ENCODE results near the gene CYGB.
A peak's percentile ranks its signal among the peaks of the same experiment; 100 is the strongest.

Gene CYGB

GRCh38 chr17:76550712-76551615, 13.5 kb upstream of the CYGB start:
- DNase-seq (ENCODE audit: low spot score) = peak; percentile 58

- DNase-seq (ENCODE audit: low spot score) = no peak
These were observed 12.0 kb upstream of the CYGB start for GRCh38 chr17:76549539-76549938.

GRCh38 chr17:76549215-76549518, 11.7 kb upstream of the CYGB start:
- DNase-seq (ENCODE audit: low spot score) = no peak

- DNase-seq (ENCODE audit: low spot score) = no peak
These were observed 11.1 kb upstream of the CYGB start for GRCh38 chr17:76548378-76549214.

- DNase-seq (ENCODE audit: low spot score) = no peak
These were observed 10.2 kb upstream of the CYGB start for GRCh38 chr17:76547642-76548202.

- DNase-seq (ENCODE audit: low spot score) = peak; percentile 73
These were observed 9.7 kb upstream of the CYGB start for GRCh38 chr17:76547183-76547641.

GRCh38 chr17:76546556-76547182, 9.2 kb upstream of the CYGB start:
- DNase-seq (ENCODE audit: low spot score) = no peak

GRCh38 chr17:76545918-76546555, 8.5 kb upstream of the CYGB start:
- no peak for DNase-seq (ENCODE audit: low spot score)

GRCh38 chr17:76544546-76545365, 7.2 kb upstream of the CYGB start:
- no peak for DNase-seq (ENCODE audit: low spot score)

GRCh38 chr17:76543826-76544545, 6.5 kb upstream of the CYGB start:
- no peak for DNase-seq (ENCODE audit: low spot score)

GRCh38 chr17:76543482-76543825, 5.9 kb upstream of the CYGB start:
- no peak for DNase-seq (ENCODE audit: low spot score)

GRCh38 chr17:76542984-76543383, 5.5 kb upstream of the CYGB start:
- no peak for DNase-seq (ENCODE audit: low spot score)

GRCh38 chr17:76542566-76542971, 5.1 kb upstream of the CYGB start:
- no peak for DNase-seq (ENCODE audit: low spot score)

GRCh38 chr17:76541739-76542454, 4.4 kb upstream of the CYGB start:
- no peak for DNase-seq (ENCODE audit: low spot score)

GRCh38 chr17:76540381-76541300, 3.1 kb upstream of the CYGB start:
- DNase-seq (ENCODE audit: low spot score) = peak; percentile 98

GRCh38 chr17:76539631-76540271, 2.2 kb upstream of the CYGB start, which contains the start of gene PRCD:
PRCD (plus strand) TSS chr17:76540044; CDS start chr17:76540142, 98 bp downstream.
- no peak for DNase-seq (ENCODE audit: low spot score)

- no peak for DNase-seq (ENCODE audit: low spot score)
These were observed 1.5 kb upstream of the CYGB start for GRCh38 chr17:76538941-76539570.

Data from GM03348 (cell line).